ENCODE data around the gene SAMD4B. TPM values are rescaled to one million over a fixed set of nuclear protein-coding genes. Genes with fewer than 3 reads are reported as not detected.

Gene SAMD4B
- total and polyA plus RNA-seq, 2 of the 8 experiments (the other 6 are each of a cell fraction or from before 2014, with no cell fraction given): 137 to 158 TPM

GRCh38 chr19:39299832-39300231, 42.4 kb upstream of the SAMD4B start (continued):
- TF ChIP-seq RXRA (IDR thresholded peaks at IDR 0.05; ENCODE audit: insufficient read depth, low read depth, low read length): no peak
- no peak for TF ChIP-seq SUZ12 (IDR thresholded peaks at IDR 0.05; ENCODE audit: low read length)

Data from H1 (cell line).